HG03135 (cell line): ENCODE data around the gene ARHGAP45.
A peak's percentile ranks its signal among the peaks of the same experiment; 100 is the strongest.

Experiments
- ATAC-seq: cut with Tn5 transposase; IDR thresholded peaks from one replicate; pipeline ENCODE4 v1.9.1; 2021; ENCODE audit warnings: mild to moderate bottlenecking, moderate library complexity; ENCODE audit not compliant: unreplicated experiment

Gene ARHGAP45

DNA sequence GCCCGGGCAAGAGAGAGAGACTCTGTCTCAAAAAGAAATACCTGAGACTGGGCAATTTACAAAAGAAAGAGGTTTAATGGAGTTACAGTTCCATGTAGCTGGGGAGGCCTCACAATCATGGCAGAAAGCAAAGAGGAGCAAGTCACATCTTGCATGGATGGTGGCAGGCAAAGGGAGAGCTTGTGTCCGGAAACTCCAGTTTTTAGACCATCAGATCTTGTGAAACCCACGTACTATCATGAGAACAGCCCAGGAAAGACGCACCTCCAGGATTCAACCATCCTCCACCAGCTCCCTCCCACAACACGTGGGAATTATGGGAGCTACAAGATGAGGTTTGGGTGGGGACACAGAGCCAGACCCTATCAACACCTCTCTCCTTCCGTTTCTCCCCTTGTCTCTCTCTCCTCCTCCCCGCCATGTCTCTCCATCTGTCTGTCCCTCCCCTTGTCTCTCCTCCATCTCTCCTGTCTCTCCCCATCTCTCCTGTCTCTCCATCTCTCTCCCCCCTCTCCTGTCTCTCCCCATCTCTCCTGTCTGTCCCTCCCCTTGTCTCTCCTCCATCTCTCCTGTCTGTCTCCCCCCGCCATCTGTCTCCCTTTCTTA lies 18.2 kb downstream of the ARHGAP45 start:
- ATAC-seq, result no peak

GRCh38 chr19:1085676-1086442 lies 18.9 kb downstream of the ARHGAP45 start:
- ATAC-seq, result no peak

GRCh38 chr19:1086613-1087012 lies 19.6 kb downstream of the ARHGAP45 start:
- ATAC-seq, result no peak

- ATAC-seq, result no peak
These were observed 20.9 kb downstream of the ARHGAP45 start for GRCh38 chr19:1087813-1088415.

DNA sequence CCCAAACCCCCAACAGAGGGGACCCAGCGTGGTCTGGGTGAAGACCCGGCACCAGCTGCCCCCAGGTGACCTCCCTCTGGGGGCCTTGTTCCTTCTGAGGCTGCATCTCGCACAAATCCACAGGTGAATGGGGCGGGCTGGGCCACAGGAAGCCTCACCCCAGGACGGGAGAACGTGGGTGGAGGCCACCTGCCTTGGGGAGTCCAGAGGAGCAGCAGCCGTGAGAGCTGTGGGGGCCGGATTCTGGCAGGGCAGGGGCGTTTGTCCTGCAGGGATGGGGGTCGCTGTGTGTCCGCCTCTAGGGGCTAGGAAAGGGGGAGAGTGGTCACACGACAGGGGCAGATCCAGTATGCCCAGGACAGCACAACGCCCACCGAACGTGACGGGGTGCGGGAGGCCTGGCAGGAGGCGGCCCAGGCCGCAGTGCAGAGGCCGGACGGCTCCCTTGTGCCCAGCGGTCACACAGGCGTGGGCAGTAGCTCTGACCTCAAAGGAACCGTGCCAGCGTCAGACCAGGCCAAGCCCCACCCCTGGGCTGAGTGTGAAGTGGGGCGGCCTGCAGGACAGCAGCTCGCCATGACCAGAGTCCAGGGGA lies 21.5 kb downstream of the ARHGAP45 start:
- ATAC-seq, result no peak

- no peak for ATAC-seq
These were observed 22.3 kb downstream of the ARHGAP45 start for GRCh38 chr19:1089126-1089771.

DNA sequence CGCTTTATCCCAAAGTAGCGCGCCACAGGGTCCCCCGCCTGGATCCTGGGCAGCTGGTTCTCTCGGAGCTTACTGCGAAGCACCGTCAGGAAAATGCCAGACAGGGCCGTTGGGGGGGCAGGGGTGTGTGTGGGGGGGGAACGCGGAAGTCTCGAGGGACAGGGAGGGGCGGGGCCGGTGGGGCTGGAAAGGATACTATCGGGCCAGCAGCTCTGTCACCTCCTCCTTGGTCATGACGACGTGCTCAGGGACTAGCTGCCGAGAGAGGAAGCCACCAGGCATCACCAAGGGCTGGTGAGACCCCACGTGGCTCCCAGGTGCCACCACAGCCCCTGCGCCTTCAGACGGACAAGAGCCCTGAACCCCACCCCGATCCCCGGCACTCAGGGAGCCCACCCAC lies 22.9 kb downstream of the ARHGAP45 start:
- no peak for ATAC-seq

DNA sequence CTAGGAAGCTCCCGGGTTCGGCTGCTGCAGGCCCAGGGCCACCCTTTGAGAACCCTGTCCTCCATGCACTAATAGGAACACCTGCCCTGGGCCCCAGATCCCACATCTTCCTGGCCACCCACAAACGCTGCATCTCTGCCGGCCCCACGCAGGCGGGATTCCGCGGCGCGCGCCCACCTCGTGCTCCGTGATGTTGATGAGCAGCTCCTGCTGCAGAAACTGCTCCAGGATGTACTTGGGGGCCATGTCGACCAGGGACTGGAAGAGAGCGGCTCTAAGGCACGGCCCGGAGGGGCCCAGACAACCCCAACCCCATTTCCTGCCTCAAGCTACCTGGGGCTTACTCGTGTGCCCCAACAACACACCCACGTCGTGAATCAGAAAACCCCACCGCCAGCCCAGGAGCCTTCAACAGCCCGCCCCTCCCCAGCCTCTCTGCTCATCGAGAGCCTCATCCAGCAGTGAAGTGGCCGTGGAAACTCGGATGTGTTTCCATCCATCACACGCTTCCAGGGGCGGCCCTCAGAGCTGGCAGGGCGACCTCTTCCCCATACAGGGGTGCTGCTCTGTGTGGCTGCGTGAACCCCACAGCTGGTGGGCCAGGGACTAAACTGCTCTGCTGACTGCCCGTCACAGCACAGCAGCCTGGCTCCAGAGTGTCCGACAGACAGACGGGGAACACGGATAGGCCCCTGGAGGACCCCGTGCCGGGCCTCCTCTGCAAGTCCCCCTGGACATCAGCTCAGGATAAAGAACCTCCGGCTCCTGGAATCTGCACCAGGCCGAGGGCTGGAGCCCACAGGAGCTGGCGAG lies 24.0 kb downstream of the ARHGAP45 start:
- no peak for ATAC-seq

DNA sequence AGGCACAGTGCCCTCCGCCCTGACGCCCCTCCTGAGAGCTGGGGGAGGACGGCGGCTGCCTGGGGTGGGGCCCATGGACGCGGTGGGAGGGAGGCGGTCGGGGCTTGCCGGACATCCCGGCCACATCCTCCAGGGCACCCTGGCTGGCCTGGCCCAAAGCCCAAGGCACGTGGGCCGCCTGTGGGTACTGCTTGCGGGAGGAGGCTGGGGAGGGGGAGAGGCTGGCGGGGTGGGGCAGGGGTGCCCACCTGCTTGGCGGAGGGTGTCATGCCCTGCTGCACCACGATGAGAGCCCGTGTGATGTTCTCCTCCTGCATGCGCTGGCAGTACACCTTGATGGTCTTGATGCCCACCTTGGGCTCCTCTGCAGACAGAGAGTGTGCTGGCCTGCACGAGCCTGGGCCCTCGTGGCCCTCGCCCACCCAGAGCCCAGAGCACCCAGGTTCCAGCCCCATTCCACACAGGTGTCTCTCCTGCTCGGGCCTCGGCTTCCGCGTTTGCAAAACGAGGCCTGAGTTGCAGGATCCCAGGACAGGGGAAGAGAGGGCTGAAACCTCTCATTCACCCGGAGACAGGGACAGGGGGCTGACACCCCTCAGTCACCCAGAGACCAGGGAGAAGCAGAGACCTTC lies 24.7 kb downstream of the ARHGAP45 start:
- ATAC-seq, result no peak

- no peak for ATAC-seq
These were observed 26.4 kb downstream of the ARHGAP45 start for GRCh38 chr19:1093330-1093729.

DNA sequence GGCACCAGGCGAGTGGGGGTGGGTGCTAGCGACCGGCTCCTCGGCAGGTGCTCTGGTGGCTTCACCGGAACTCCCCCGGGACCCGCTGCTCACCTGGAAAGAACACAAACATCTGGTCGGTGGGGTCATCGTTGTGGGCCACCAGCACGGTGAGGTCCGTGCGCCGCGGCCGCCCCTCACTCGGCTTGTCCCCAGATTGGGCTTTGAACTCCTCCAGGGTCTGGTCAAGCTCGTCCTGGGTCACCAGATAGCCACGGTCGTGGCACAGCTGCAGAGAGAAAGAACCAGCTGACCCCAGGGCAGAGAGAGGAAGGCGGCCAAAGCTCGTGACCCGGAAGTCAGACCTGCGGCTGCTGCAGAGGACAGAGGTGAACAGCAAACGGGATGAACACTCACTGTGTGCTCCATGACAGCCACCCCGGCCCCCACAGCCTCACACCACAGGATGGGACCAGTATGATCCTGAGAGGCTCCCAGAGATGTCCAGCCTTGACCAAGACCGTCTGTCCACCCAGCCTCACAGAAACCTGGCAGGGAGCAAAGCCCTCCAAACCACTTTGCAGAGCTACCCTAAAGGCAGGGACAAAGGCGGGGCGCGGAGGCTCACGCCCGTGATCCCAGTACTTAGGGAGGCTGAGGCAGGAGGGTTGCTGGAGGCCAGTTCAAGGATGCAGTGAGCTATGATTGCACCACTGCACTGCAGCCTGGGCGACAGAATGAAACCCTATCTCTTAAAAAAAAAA lies 27.0 kb downstream of the ARHGAP45 start:
- no peak for ATAC-seq

- peak; percentile 9 for ATAC-seq
These were observed 27.6 kb downstream of the ARHGAP45 start for GRCh38 chr19:1094655-1094977.

DNA sequence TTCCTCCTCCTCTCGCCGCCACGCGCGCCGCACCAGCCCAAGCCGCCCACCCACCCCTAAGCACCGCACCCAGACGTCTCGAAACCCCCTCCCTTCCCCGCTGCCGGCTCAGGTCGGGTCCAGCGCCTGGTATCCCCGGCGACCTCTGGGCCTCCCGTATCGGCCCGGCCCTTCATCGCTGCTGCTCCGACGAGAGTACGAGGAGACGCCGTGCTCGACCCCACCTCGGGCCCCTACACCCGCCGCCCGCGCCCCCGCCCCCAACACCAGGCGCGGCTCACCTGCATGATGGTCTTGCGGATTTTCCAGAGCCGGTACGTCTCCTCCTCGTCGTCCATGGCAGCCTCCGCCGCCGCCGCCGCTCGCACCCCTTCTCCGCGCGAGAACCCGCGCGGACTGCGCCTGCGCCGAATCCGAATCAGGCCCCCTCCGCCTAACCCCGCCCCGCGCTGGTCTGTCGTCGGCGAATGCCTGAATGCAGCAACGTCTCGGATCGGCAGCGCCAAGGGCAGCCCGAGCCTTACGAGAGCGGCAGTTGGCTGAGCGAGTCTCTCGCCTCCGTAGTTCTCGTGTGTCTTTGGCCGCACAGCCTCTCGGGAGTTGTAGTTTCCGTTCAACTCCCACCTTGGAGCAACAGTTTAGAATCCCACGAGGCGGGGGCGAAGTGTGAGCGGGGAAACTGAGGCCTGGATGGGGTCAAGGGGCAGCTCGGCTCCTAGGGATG lies 28.2 kb downstream of the ARHGAP45 start, which contains the start of gene POLR2E:
Gene POLR2E (minus strand): TSS at position 398 of the 724 bp plus-strand sequence. CDS start 60 bp downstream, at position 338.
- ATAC-seq, result peak; percentile 85

DNA sequence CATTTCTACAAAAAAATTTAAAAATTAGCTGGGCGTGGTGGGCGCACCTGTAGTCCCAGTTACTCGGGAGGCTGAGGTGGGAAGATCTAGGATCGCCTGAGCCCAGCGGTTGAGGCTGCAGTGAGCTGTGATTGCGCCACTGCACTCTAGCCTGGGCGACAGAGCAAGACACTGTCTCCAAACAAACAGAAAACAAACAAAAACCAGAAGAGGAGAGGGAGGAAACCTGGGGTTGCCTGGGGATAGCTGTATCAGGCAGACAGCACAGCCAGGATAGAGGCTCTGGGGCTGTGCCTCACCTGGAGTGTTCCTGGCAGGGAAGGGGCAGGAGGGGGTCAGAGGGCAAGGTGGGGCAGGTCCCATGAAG lies 30.8 kb downstream of the ARHGAP45 start:
- no peak for ATAC-seq

GRCh38 chr19:1098177-1099051 lies 31.4 kb downstream of the ARHGAP45 start:
- ATAC-seq, result no peak

- ATAC-seq, result no peak
These were observed 34.4 kb downstream of the ARHGAP45 start for GRCh38 chr19:1101337-1101698.

- ATAC-seq, result no peak
These were observed 35.6 kb downstream of the ARHGAP45 start for GRCh38 chr19:1102407-1103131.
